ENCODE results near the gene UNC5B. TPM values are rescaled to one million over a fixed set of nuclear protein-coding genes. Genes with fewer than 3 reads are reported as not detected.

The UNC5B gene
- total RNA-seq, 1 experiment from 2014 or later, result 0.71 TPM

GRCh38 chr10:71241830-71242621, 29.7 kb downstream of the UNC5B start:
- Histone ChIP-seq H3K4me3 (no peak overlapping the region), H3K36me3 (no peaks in the 10 kb centered on the region), H3K27ac (no peak overlapping the region), H3K27me3 (replicated peaks) (no peaks in the 10 kb centered on the region), H3K9me3 (replicated peaks) (no peaks in the 10 kb centered on the region), H3K4me1 (replicated peaks) (peaks cover 18% of the 10 kb centered on the region)
- DNase-seq (ENCODE audit: low read depth in 1 of 2, low spot score in 2 of 2), result no peak

DNA sequence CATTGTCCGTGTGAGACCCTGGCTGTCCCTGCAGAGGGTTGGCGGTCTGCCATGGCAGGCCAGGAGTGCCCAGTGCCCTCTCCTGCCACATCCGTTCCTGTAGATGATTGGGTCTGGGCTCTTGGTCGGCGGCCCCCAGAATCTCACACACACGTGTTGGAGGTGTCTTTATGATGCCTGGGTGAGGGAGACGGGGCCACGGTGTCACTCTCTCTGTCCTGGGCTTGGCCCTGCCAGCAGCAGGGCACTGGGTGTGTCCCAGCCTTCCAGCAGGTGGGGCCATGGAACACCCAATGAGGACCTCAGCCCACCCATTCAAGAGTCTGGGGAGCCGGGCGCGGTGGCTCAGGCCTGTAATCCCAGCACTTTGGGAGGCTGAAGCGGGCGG, 30.2 kb downstream of the UNC5B start:
- H3K4me1 ChIP-seq (replicated peaks), result peaks cover 18% of the 10 kb centered on the region
- H3K27ac ChIP-seq, result no peak overlapping the region

GRCh38 chr10:71243756-71244395, 31.5 kb downstream of the UNC5B start:
- H3K4me1 ChIP-seq (replicated peaks), result peaks cover 18% of the 10 kb centered on the region

More for the DNA sequence above, 30.2 kb downstream of the UNC5B start:
- Histone ChIP-seq H3K27me3 (replicated peaks) (no peaks in the 10 kb centered on the region), H3K4me3 (no peak overlapping the region), H3K36me3 (no peaks in the 10 kb centered on the region), H3K9me3 (replicated peaks) (no peaks in the 10 kb centered on the region)
- DNase-seq (ENCODE audit: low read depth in 1 of 2, low spot score in 2 of 2), result no peak

DNA sequence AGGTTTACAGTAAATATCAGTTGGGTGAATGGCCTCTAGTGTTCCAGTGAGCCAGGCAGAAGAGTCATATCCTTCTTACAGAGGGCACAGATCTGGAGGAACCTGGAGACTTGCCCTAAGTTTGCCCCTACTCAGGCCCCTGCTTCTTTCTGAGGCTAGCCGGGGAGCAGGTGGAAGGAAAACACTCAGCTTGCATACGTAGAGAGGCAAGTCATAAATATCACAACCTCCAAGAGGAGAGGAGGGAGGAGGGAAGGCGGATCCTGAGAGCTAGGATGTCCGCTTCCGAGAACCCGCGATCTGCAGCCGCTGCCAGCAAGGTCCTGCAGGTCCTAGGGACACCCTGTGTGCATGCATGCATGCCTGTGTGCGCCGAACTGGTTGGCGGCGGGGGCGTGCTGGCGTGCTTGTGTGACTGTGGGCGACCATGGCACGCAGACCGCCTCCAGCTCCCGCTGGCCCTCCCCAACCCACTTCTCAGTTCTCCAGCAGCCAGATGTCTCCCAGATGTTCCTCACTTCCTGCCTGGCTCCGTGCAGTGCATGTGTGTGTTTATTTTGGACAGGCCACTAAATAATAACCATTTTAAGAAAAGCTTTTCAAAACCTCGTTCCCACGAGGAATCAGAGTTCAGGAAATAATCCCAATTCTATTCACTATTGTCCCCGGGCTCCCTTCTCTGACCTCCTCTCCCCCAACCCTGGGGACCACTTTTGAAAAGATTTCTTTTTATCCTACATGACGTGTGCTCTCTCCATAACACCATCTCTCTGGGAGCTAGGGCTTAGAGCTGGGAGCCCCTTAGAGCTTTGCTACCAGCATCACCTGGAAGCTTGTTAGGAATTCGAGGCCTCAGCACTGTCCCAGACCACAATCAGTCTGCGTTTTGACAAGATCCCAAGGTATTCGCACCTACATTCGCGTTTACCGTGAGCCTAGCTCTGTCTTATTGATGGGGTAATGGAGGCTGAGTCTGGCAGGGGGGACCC, 32.4 kb downstream of the UNC5B start:
- Histone ChIP-seq H3K27ac (no peak overlapping the region), H3K27me3 (replicated peaks) (no peaks in the 10 kb centered on the region), H3K36me3 (no peaks in the 10 kb centered on the region), H3K4me1 (replicated peaks) (peaks cover 18% of the 10 kb centered on the region), H3K9me3 (replicated peaks) (no peaks in the 10 kb centered on the region), H3K4me3 (no peak overlapping the region)
- DNase-seq (ENCODE audit: low read depth in 1 of 2, low spot score in 2 of 2), result peak; percentile 37 to 65

More at GRCh38 chr10:71243756-71244395, 31.5 kb downstream of the UNC5B start:
- no peaks in the 10 kb centered on the region for H3K36me3 ChIP-seq
- DNase-seq (ENCODE audit: low read depth in 1 of 2, low spot score in 2 of 2), result no peak
- no peaks in the 10 kb centered on the region for H3K9me3 ChIP-seq (replicated peaks)
- H3K27me3 ChIP-seq (replicated peaks), result no peaks in the 10 kb centered on the region
- no peak overlapping the region for H3K27ac ChIP-seq
- H3K4me3 ChIP-seq, result no peak overlapping the region

- Histone ChIP-seq H3K36me3 (no peaks in the 10 kb centered on the region), H3K4me1 (replicated peaks) (peaks cover 18% of the 10 kb centered on the region), H3K27ac (no peak overlapping the region), H3K4me3 (no peak overlapping the region), H3K27me3 (replicated peaks) (no peaks in the 10 kb centered on the region), H3K9me3 (replicated peaks) (no peaks in the 10 kb centered on the region)
- DNase-seq (ENCODE audit: low read depth in 1 of 2, low spot score in 2 of 2), result no peak
Measured at GRCh38 chr10:71245420-71246325, 33.3 kb downstream of the UNC5B start.

DNA sequence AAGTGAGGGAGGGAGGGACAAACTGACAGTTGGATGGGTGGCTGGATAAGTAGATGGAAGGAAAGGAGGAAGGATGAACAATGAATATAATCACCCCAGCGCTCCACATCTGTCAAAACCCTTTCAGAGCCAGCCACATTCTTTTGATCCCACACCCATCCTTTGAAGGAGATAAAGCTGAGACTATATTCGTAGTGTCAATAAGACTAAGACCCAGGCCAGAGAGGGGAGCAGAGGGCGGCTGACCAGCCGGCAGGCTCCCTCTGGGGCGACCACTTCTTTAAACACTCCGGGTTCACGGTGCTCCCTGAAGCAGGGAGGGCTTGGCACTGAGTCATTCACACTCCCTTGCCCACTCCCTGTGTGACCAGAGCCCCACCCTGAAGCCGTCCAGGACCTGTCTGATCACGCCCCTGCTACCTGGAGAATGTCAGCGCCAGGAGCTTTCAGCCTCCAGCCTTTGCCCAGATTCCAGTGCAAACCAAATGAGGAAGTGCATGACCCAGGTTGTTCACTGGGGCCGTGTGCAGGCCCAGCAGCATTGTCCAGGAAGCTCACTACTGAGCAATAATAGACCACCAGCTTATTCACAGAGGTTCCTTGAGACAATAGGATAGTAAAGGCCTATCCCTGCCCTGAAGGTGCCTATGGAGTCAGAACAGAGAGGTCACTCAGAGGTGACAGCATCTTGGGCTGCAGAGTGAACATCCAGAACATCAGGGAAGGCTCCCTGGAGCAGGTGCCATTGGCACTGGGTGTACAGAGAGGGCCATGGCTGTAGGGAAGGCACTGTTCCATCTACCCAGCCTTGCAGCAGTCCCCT, 34.4 kb downstream of the UNC5B start:
- H3K4me3 ChIP-seq, result no peak overlapping the region
- no peak for DNase-seq (ENCODE audit: low read depth in 1 of 2, low spot score in 2 of 2)
- no peak overlapping the region for H3K27ac ChIP-seq
- peaks cover 18% of the 10 kb centered on the region for H3K4me1 ChIP-seq (replicated peaks)
- no peaks in the 10 kb centered on the region for H3K9me3 ChIP-seq (replicated peaks)
- no peaks in the 10 kb centered on the region for H3K27me3 ChIP-seq (replicated peaks)
- H3K36me3 ChIP-seq, result no peaks in the 10 kb centered on the region

GRCh38 chr10:71247414-71247705, 35.0 kb downstream of the UNC5B start:
- Histone ChIP-seq H3K36me3 (no peaks in the 10 kb centered on the region), H3K27me3 (replicated peaks) (no peaks in the 10 kb centered on the region), H3K9me3 (replicated peaks) (no peaks in the 10 kb centered on the region), H3K4me1 (replicated peaks) (peaks cover 18% of the 10 kb centered on the region), H3K4me3 (no peak overlapping the region), H3K27ac (no peak overlapping the region)
- DNase-seq (ENCODE audit: low read depth in 1 of 2, low spot score in 2 of 2), result no peak

GRCh38 chr10:71247804-71248203, 35.4 kb downstream of the UNC5B start:
- Histone ChIP-seq H3K4me3 (no peak overlapping the region), H3K27ac (no peak overlapping the region)

GRCh38 chr10:71248210-71248609, 35.8 kb downstream of the UNC5B start:
- H3K36me3 ChIP-seq, result no peaks in the 10 kb centered on the region
- no peak overlapping the region for H3K4me3 ChIP-seq
- peaks cover 18% of the 10 kb centered on the region for H3K4me1 ChIP-seq (replicated peaks)
- no peaks in the 10 kb centered on the region for H3K9me3 ChIP-seq (replicated peaks)
- DNase-seq (ENCODE audit: low read depth in 1 of 2, low spot score in 2 of 2), result no peak
- no peak overlapping the region for H3K27ac ChIP-seq
- no peaks in the 10 kb centered on the region for H3K27me3 ChIP-seq (replicated peaks)

More at GRCh38 chr10:71247804-71248203, 35.4 kb downstream of the UNC5B start:
- Histone ChIP-seq H3K9me3 (replicated peaks) (no peaks in the 10 kb centered on the region), H3K36me3 (no peaks in the 10 kb centered on the region), H3K27me3 (replicated peaks) (no peaks in the 10 kb centered on the region), H3K4me1 (replicated peaks) (peaks cover 18% of the 10 kb centered on the region)
- no peak for DNase-seq (ENCODE audit: low read depth in 1 of 2, low spot score in 2 of 2)

GRCh38 chr10:71249996-71250395, 37.6 kb downstream of the UNC5B start:
- H3K27ac ChIP-seq, result no peak overlapping the region
- no peaks in the 10 kb centered on the region for H3K36me3 ChIP-seq
- no peak for DNase-seq (ENCODE audit: low read depth in 1 of 2, low spot score in 2 of 2)
- H3K27me3 ChIP-seq (replicated peaks), result no peaks in the 10 kb centered on the region
- no peak overlapping the region for H3K4me3 ChIP-seq
- no peaks in the 10 kb centered on the region for H3K9me3 ChIP-seq (replicated peaks)
- H3K4me1 ChIP-seq (replicated peaks), result peaks cover 7% of the 10 kb centered on the region

DNA sequence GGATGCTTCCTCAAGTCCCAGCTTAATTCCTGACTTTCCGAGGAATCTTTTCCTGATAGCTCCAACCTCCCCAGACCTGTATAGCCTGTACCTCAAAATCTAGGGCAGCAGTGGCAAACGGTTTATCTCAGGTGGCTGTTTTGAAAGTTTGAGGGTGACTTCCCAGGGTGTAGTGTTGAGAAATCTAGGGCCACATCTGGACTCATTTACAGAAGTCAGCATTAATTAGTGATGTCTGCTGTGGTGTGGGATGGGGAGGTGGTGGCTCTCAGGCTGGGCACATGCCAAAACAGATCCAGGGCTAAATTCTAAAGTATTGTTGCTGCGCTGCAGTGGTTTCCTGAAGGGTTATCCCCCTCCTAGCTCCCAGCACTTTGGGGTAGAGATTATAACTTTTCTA, 38.0 kb downstream of the UNC5B start:
- Histone ChIP-seq H3K4me1 (replicated peaks) (peaks cover 3% of the 10 kb centered on the region), H3K36me3 (no peaks in the 10 kb centered on the region), H3K9me3 (replicated peaks) (no peaks in the 10 kb centered on the region), H3K4me3 (no peak overlapping the region), H3K27ac (no peak overlapping the region), H3K27me3 (replicated peaks) (no peaks in the 10 kb centered on the region)
- DNase-seq (ENCODE audit: low read depth in 1 of 2, low spot score in 2 of 2), result no peak

- DNase-seq (ENCODE audit: low read depth in 1 of 2, low spot score in 2 of 2), result no peak
- Histone ChIP-seq H3K36me3 (no peaks in the 10 kb centered on the region), H3K27ac (no peak overlapping the region), H3K9me3 (replicated peaks) (no peaks in the 10 kb centered on the region), H3K27me3 (replicated peaks) (no peaks in the 10 kb centered on the region), H3K4me1 (replicated peaks) (no peaks in the 10 kb centered on the region; the same call in 1 of the 2 replicates), H3K4me3 (no peak overlapping the region)
Measured at GRCh38 chr10:71250842-71251241, 38.5 kb downstream of the UNC5B start.
